MM.1S (cell line): ENCODE measurements around the gene ZNF804B.

ENCODE experiments used
- EZH2phosphoT487 ChIP-seq: fragments of 300-600 bp; sonication (generic); IDR thresholded peaks from 2 replicates; pipeline ENCODE4 v1.6.1; 2018; ENCODE audit warnings: antibody characterized with exemption, low read length
- TF ChIP-seq, protein P1 (sequence below): fragments of 300-600 bp; sonication (generic); IDR thresholded peaks from 2 replicates; pipeline ENCODE4 v1.5.1; 2016; ENCODE audit warnings: antibody characterized with exemption, low read length, mixed read lengths

- TF ChIP-seq, protein P1, sequence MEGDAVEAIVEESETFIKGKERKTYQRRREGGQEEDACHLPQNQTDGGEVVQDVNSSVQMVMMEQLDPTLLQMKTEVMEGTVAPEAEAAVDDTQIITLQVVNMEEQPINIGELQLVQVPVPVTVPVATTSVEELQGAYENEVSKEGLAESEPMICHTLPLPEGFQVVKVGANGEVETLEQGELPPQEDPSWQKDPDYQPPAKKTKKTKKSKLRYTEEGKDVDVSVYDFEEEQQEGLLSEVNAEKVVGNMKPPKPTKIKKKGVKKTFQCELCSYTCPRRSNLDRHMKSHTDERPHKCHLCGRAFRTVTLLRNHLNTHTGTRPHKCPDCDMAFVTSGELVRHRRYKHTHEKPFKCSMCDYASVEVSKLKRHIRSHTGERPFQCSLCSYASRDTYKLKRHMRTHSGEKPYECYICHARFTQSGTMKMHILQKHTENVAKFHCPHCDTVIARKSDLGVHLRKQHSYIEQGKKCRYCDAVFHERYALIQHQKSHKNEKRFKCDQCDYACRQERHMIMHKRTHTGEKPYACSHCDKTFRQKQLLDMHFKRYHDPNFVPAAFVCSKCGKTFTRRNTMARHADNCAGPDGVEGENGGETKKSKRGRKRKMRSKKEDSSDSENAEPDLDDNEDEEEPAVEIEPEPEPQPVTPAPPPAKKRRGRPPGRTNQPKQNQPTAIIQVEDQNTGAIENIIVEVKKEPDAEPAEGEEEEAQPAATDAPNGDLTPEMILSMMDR = no peak
- TF ChIP-seq EZH2phosphoT487 = no peak
These were observed 21.9 kb upstream of the ZNF804B start for GRCh38 chr7:88737632-88738031.
